Activated CD4-positive, alpha-beta T cell treated with anti-CD3 and anti-CD28 coated beads, Interleukin-2, amount 50 U/mL, for 24 hours (primary cell): ENCODE data around the gene MBD1.
"Not testable (repeated sequence)": the region's sequence is repeated elsewhere in the genome, so short reads cannot be mapped to it uniquely, and the experiment has no call there.

Experiments
- DNase-seq, 2 donors: peaks; one replicate each; pipeline ENCODE4 v3.0.0-alpha.2; 2020; ENCODE audit warnings: low read depth in 1 of 2, low spot score in 1 of 2

Gene MBD1

GRCh38 chr18:50293039-50293438 lies 11.7 kb upstream of the MBD1 start:
- no peak for DNase-seq

GRCh38 chr18:50289108-50289443 lies 7.8 kb upstream of the MBD1 start:
- DNase-seq: no peak

GRCh38 chr18:50288348-50289107 lies 7.2 kb upstream of the MBD1 start:
- DNase-seq: not testable (repeated sequence)

- peak; percentile 91 to 97 for DNase-seq
Observed at GRCh38 chr18:50287441-50288347, 6.4 kb upstream of the MBD1 start, which contains the start of gene CXXC1. TSS of gene CXXC1 (minus strand) at chr18:50287692. CDS start at chr18:50287589, 103 bp downstream.

- no peak for DNase-seq
Observed at GRCh38 chr18:50287028-50287440, 5.7 kb upstream of the MBD1 start.

- DNase-seq: no peak
Observed at GRCh38 chr18:50286391-50287027, 5.2 kb upstream of the MBD1 start.

- no peak for DNase-seq
Observed at GRCh38 chr18:50285631-50286321, 4.5 kb upstream of the MBD1 start.

- DNase-seq: no peak
Observed at GRCh38 chr18:50285071-50285470, 3.7 kb upstream of the MBD1 start.

GRCh38 chr18:50284255-50284885 lies 3.0 kb upstream of the MBD1 start:
- DNase-seq: no peak

GRCh38 chr18:50283469-50284209 lies 2.3 kb upstream of the MBD1 start:
- DNase-seq: no peak

- no peak for DNase-seq
Observed at GRCh38 chr18:50282521-50283335, 1.4 kb upstream of the MBD1 start.

GRCh38 chr18:50281972-50282520 lies 723 bp upstream of the MBD1 start:
- no peak for DNase-seq

GRCh38 chr18:50280707-50281294 lies 522 bp downstream of the MBD1 start:
- DNase-seq: no peak

- DNase-seq: no peak
Observed at GRCh38 chr18:50279752-50280151, 1.6 kb downstream of the MBD1 start.

GRCh38 chr18:50277942-50278341 lies 3.4 kb downstream of the MBD1 start:
- DNase-seq: no peak

- DNase-seq: no peak
Observed at GRCh38 chr18:50276452-50276851, 4.9 kb downstream of the MBD1 start.

- no peak for DNase-seq
Observed at GRCh38 chr18:50275503-50276036, 5.8 kb downstream of the MBD1 start.

GRCh38 chr18:50274941-50275340 lies 6.4 kb downstream of the MBD1 start:
- DNase-seq: no peak
